Uterus (tissue), 4 donors: ENCODE data around the gene TAS2R42. TPM values are rescaled to one million over a fixed set of nuclear protein-coding genes. Genes with fewer than 3 reads are reported as not detected.

Experiments
- DNase-seq, 2 donors: peaks; one replicate each; pipeline ENCODE4 v3.0.0-alpha.2; 2019 to 2020
- H3K27ac ChIP-seq, 2 donors: fragments of 200-600 bp; sonication (generic); 1 replicate in 1 of 2; 2 replicates in 1 of 2; pipeline ENCODE4 v1.5.1; 2016 to 2018
- H3K27me3 ChIP-seq, 2 donors: fragments of 200-600 bp; sonication (generic); one replicate each; pipeline ENCODE4 v1.5.1; 2018 to 2019; ENCODE audit warnings: control low read depth in 1 of 2
- H3K36me3 ChIP-seq, 2 donors: fragments of 200-600 bp; sonication (generic); one replicate each; pipeline ENCODE4 v1.5.1; 2019; ENCODE audit warnings: control low read depth in 1 of 2
- H3K4me1 ChIP-seq, 2 donors: fragments of 200-600 bp; sonication (generic); one replicate each; pipeline ENCODE4 v1.5.1; 2018 to 2019; ENCODE audit warnings: control low read depth in 1 of 2
- H3K4me3 ChIP-seq, 2 donors: fragments of 200-600 bp; sonication (generic); 1 replicate in 1 of 2; 2 replicates in 1 of 2; pipeline ENCODE4 v1.5.1; 2018 to 2019; ENCODE audit warnings: mild to moderate bottlenecking in 1 of 2
- H3K9me3 ChIP-seq, 2 donors: fragments of 200-600 bp; sonication (generic); one replicate each; pipeline ENCODE4 v1.5.1; 2019; ENCODE audit warnings: control low read depth in 1 of 2
- POLR2A ChIP-seq, 2 donors: fragments of 450-650 bp; IDR thresholded peaks; one replicate each; pipeline ENCODE4 v1.6.1; 2016; ENCODE audit warnings: antibody characterized with exemption in 2 of 2, mild to moderate bottlenecking in 1 of 2, moderate library complexity in 1 of 2
- intact Hi-C: fragments of 100-400 bp; cut with DNase I; formaldehyde crosslinking; loops from one replicate; pipeline ENCODE4 v1.15.1; 2023; ENCODE audit warnings: low total_unique reads
- total RNA-seq, 4 donors: library from RNA; depleted of rRNA in 3 of 4; stranded (reverse); fragments of >200 nt in 3 of 4; gene quantifications; one replicate each; pipeline versions ENCODE4 v1.1.0 to v1.2.4, GENCODE V29; 2014 to 2023
- TF ChIP-seq, protein P1 (sequence below), 4 experiments: fragments of 200-600 bp in 2 of 4; fragments of 450-650 bp in 2 of 4; sonication (generic) in 2 of 4; IDR thresholded peaks; one replicate each; pipeline ENCODE4 v1.5.1; 2016 to 2019; ENCODE audit warnings: antibody characterized with exemption in 4 of 4, mild to moderate bottlenecking in 2 of 4, moderate library complexity in 1 of 4
- donor health status: DM: yes; HTN: yes; CAD: no.

Gene TAS2R42
- total RNA-seq, 4 donors from 2014 or later: not detected

DNA sequence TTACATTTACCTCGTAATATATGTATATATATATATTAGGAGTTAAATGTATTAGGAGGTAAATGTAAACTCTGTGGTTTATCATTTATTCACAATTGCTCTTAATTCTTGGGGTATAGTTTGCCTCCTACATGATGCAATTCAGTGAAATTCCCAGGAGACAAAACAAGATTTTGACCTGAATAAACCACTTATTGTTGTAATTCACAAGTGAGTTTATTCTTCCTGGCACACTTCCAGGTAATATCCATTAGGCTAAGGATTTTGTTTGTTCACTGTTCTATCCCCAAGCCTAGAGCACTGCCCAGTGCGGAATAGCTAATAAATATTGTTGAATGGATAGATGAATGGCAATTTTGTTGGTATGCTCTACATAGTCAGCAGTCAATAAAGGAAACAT, 12.7 kb downstream of the TAS2R42 start:
- Histone ChIP-seq H3K4me3 (no peak overlapping the region), H3K36me3 (no peaks in the 10 kb centered on the region), H3K27ac (no peak overlapping the region), H3K4me1 (peaks cover 4% of the 10 kb centered on the region in 2 donors), H3K27me3 (no peaks in the 10 kb centered on the region), H3K9me3 (no peaks in the 10 kb centered on the region)
- no peak for DNase-seq
- TF ChIP-seq, protein P1, sequence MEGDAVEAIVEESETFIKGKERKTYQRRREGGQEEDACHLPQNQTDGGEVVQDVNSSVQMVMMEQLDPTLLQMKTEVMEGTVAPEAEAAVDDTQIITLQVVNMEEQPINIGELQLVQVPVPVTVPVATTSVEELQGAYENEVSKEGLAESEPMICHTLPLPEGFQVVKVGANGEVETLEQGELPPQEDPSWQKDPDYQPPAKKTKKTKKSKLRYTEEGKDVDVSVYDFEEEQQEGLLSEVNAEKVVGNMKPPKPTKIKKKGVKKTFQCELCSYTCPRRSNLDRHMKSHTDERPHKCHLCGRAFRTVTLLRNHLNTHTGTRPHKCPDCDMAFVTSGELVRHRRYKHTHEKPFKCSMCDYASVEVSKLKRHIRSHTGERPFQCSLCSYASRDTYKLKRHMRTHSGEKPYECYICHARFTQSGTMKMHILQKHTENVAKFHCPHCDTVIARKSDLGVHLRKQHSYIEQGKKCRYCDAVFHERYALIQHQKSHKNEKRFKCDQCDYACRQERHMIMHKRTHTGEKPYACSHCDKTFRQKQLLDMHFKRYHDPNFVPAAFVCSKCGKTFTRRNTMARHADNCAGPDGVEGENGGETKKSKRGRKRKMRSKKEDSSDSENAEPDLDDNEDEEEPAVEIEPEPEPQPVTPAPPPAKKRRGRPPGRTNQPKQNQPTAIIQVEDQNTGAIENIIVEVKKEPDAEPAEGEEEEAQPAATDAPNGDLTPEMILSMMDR (IDR thresholded peaks at IDR 0.05): no peak
- no peak for TF ChIP-seq POLR2A (IDR thresholded peaks at IDR 0.05)
- intact Hi-C loops: no loop called here

DNA sequence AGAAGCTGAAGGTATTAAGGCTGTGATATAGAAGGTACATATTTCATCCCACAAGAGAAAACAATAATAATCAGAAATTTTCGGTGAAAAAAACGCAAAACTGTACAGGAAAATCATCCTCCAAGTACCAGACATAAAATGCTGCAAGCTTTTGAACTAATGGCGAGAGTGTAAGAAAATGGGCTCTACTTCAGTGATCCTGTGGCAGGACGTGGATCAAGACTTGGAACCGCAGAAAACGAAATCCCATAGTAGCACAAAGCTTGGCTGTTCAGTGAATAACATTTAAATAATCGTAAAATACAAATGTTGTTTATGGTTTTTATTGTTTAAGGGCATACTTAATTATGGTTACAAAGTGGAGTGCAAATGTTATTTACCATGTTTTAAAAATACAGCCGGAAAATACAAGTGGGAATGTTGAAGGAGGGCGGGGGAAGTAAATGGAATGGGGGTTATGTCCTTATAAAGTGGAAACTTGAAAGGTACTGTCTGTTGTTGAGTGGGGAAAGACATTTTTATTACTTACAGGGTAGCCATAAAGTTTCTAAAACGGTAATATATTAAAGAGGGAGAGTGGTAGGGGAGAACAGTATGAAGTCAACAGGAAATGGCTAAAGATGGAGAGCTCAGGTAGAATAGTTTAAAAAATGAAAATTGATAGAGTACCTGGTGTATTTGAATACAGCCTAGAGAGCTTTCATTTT, 14.6 kb downstream of the TAS2R42 start:
- H3K36me3 ChIP-seq: no peaks in the 10 kb centered on the region
- H3K27me3 ChIP-seq: no peaks in the 10 kb centered on the region
- intact Hi-C loops: no loop called here
- H3K9me3 ChIP-seq: no peaks in the 10 kb centered on the region
- TF ChIP-seq POLR2A (IDR thresholded peaks at IDR 0.05): no peak
- TF ChIP-seq, protein P1 (IDR thresholded peaks at IDR 0.05): no peak
- peak overlapping the region; percentile 95 to 98 for H3K27ac ChIP-seq
- peaks cover 4 to 5% of the 10 kb centered on the region in 2 donors for H3K4me1 ChIP-seq
- H3K4me3 ChIP-seq: peak overlapping the region; percentile 81 to 88
- no peak for DNase-seq

DNA sequence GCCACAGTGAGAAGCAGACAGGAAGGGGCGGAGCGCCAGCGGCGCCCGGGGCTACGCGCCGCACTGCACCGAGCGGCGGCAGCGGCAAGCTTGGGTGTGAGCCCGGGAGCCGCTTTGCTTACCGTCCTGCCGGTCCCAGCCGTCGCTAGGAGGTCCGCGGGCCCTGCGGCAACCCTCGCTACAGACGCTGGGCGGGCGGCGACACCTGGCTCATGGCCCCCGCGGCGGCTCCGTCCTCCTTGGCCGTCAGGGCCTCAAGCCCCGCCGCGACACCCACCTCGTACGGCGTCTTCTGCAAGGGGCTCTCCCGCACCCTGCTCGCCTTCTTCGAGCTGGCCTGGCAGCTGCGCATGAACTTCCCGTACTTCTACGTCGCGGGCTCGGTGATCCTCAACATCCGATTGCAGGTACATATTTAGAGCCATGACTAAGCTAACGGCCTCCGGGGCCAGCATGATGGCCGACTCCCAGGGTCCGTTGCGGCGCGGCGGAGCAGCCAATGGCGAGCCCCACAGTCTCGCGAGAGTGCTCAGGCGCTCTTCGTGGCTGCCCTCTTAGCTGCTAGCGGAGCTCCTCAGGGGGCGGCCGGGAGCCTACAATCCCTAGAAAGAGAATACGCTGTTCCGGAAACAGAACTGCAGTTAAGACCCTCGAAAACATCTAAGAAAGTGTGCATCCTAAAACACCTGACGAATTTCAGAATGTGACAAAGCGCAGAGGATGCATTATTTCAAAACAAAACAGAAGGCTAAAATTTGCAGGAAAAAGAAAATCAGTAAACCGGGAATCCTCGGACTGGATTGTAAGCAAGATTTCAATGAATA, 15.4 kb downstream of the TAS2R42 start, which contains the start of gene SMIM10L1:
Gene SMIM10L1 (plus strand): TSS at position 50 of the 824 bp plus-strand sequence. CDS start 163 bp downstream, at position 213.
- no peaks in the 10 kb centered on the region for H3K36me3 ChIP-seq
- peaks cover 4 to 5% of the 10 kb centered on the region in 2 donors for H3K4me1 ChIP-seq
- peak within 1 kb of the TSS; percentile 81 to 88 for H3K4me3 ChIP-seq
- H3K9me3 ChIP-seq: no peaks in the 10 kb centered on the region
- TF ChIP-seq POLR2A (IDR thresholded peaks at IDR 0.05): peak; percentile 23 to 65
- TF ChIP-seq, protein P1 (IDR thresholded peaks at IDR 0.05): no peak
- intact Hi-C loops: no loop called here
- peak; percentile 89 for DNase-seq
- no peaks in the 10 kb centered on the region for H3K27me3 ChIP-seq
- peak within 1 kb of the TSS; percentile 95 to 98 for H3K27ac ChIP-seq

DNA sequence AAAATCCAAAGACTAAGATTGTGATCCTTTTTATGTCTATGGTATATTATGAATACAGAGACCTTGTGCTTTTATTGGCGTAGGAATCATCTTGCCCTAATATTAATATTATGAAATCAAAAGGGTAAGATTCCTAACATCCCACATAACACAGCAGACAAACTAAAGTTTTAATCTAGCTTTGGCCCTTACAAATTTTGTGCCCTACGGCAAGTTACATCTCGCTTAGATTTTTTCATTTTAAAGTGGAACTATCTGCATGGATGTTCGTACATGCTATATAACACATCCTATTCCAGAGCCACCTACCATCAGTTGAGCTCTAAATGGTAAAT, 16.0 kb downstream of the TAS2R42 start:
- H3K27ac ChIP-seq: peak overlapping the region; percentile 95 to 98
- no peaks in the 10 kb centered on the region for H3K27me3 ChIP-seq
- TF ChIP-seq, protein P1 (IDR thresholded peaks at IDR 0.05): no peak
- TF ChIP-seq POLR2A (IDR thresholded peaks at IDR 0.05): no peak
- H3K4me1 ChIP-seq: peaks cover 4 to 5% of the 10 kb centered on the region in 2 donors
- no peaks in the 10 kb centered on the region for H3K9me3 ChIP-seq
- intact Hi-C loops: no loop called here
- DNase-seq: no peak
- peak overlapping the region; percentile 81 to 88 for H3K4me3 ChIP-seq
- no peaks in the 10 kb centered on the region for H3K36me3 ChIP-seq

DNA sequence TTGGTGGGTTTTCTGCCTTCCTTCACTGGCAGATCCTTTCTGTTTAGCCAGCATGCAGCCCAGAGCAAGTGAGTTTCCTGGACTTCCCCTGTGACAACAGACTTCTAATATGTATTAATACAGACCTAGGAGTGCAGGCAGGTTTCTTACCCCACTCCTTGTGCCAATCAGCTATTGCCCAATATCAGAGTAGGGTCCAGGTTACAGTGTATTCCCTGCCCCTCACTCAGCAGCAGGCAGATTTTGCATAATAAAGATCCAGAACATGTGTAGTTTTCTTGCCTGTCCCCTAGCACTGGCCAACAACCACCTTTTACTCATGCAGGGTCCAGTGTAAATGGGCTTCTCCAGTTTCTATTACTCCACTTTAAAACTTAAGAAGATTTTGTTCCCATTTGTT, 20.4 kb downstream of the TAS2R42 start:
- Histone ChIP-seq H3K27me3 (no peaks in the 10 kb centered on the region), H3K9me3 (no peaks in the 10 kb centered on the region), H3K36me3 (no peaks in the 10 kb centered on the region), H3K27ac (no peak overlapping the region), H3K4me1 (peaks cover 0 to 5% of the 10 kb centered on the region in 2 donors), H3K4me3 (no peak overlapping the region)
- intact Hi-C loops: no loop called here
- DNase-seq: no peak
- no peak for TF ChIP-seq POLR2A (IDR thresholded peaks at IDR 0.05)
- TF ChIP-seq, protein P1 (IDR thresholded peaks at IDR 0.05): no peak
